HepG2 (cell line): ENCODE measurements around the gene THBS2. TPM values are rescaled to one million over a fixed set of nuclear protein-coding genes. Genes with fewer than 3 reads are reported as not detected.
"Not testable (repeated sequence)": the region's sequence is repeated elsewhere in the genome, so short reads cannot be mapped to it uniquely, and the experiment has no call there.

Experiments used
- ATAC-seq: fragments of 200-7000 bp; cut with Tn5 transposase; 3 replicates; pipeline ENCODE4 v1.9.1; 2020; ENCODE audit warnings: mild to moderate bottlenecking, moderate library complexity
- BruUV-seq: library from RNA; stranded (reverse); fragments of 400-500 nt; replicated peaks from 2 replicates; lab custom pipeline; 2021; lab: Mats Ljungman, UMichigan
- CTCF ChIA-PET: fragments of 300-600 bp; formaldehyde crosslinking; extraction: SDS; loops from one replicate; lab custom pipeline; 2021; ENCODE audit warnings: low total read pairs, inconsistent platforms, low intra/inter-chr PET ratio; lab: Yijun Ruan, JAX
- POLR2A ChIA-PET: fragments of 350-600 bp; sonication (Branson Sonifier 250); formaldehyde crosslinking; loops from one replicate; lab custom pipeline; 2020; ENCODE audit warnings: antibody characterized with exemption, inconsistent platforms; lab: Yijun Ruan, JAX
- DNase-seq: peaks from one replicate; pipeline ENCODE4 v3.0.0-alpha.2; 2015; ENCODE audit warnings: low spot score
- FAIRE-seq: peaks from 3 replicates; lab custom pipeline; 2011; peaks lifted over from hg19 to GRCh38; lab: Jason Lieb, UNC
- H2AFZ ChIP-seq: one replicate; pipeline ENCODE4 v1.6.1; 2011; ENCODE audit warnings: low read length, inconsistent platforms
- H3K27ac ChIP-seq: fragments of 300-600 bp; 3 replicates; pipeline ENCODE4 v1.8.0; 2011; ENCODE audit warnings: mixed run types, mild to moderate bottlenecking, mixed read lengths, low read length, inconsistent platforms; ENCODE audit not compliant: insufficient read depth; ENCODE audit errors: extremely low read length
- H3K27me3 ChIP-seq, 2 experiments: fragments of 200-600 bp in 1 of 2; 2 replicates in 1 of 2; 3 replicates in 1 of 2; pipeline versions ENCODE4 v1.6.0 to v1.8.0; 2011; ENCODE audit warnings: low read length in 2 of 2, mild to moderate bottlenecking in 2 of 2, moderate library complexity in 2 of 2, inconsistent platforms in 1 of 2; ENCODE audit not compliant: insufficient read depth in 2 of 2, control insufficient read depth in 1 of 2
- H3K36me3 ChIP-seq, 2 experiments: fragments of 200-600 bp in 1 of 2; replicated peaks in 1 of 2; 2 replicates in 1 of 2; 3 replicates in 1 of 2; pipeline versions ENCODE4 v1.5.1 to v1.8.0; 2011; ENCODE audit warnings: low read length in 2 of 2, inconsistent platforms in 1 of 2; ENCODE audit not compliant: insufficient read depth in 2 of 2, control insufficient read depth in 1 of 2
- H3K4me1 ChIP-seq: 2 replicates; pipeline ENCODE4 v1.5.1; 2012; ENCODE audit warnings: low read length, inconsistent platforms; ENCODE audit not compliant: insufficient read depth
- H3K4me2 ChIP-seq: 2 replicates; pipeline ENCODE4 v1.6.0; 2011; ENCODE audit warnings: low read depth, low read length, inconsistent platforms
- H3K4me3 ChIP-seq, 3 experiments: fragments of 200-600 bp in 1 of 3; sonication (generic), shearing (Covaris generic) in 1 of 3; replicated peaks in 1 of 3; 2 replicates each; pipeline ENCODE4 v1.5.1; 2011 to 2016; ENCODE audit warnings: low read length in 3 of 3, inconsistent platforms in 2 of 3, low read depth in 2 of 3, mild to moderate bottlenecking in 2 of 3, control low read depth in 1 of 3, mixed read lengths in 1 of 3; ENCODE audit not compliant: insufficient read depth in 1 of 3
- H3K79me2 ChIP-seq: one replicate; pipeline ENCODE4 v1.6.1; 2011; ENCODE audit warnings: low read length, inconsistent platforms; ENCODE audit not compliant: insufficient read depth
- H3K9ac ChIP-seq: 2 replicates; pipeline ENCODE4 v1.6.0; 2011; ENCODE audit warnings: mild to moderate bottlenecking, low read depth, low read length, inconsistent platforms; ENCODE audit not compliant: insufficient read depth
- H3K9me3 ChIP-seq: 2 replicates; pipeline ENCODE4 v1.5.1; 2012; ENCODE audit warnings: mild to moderate bottlenecking, low read length
- H4K20me1 ChIP-seq: 2 replicates; pipeline ENCODE4 v1.6.0; 2011; ENCODE audit warnings: inconsistent platforms, mild to moderate bottlenecking, low read length, moderate library complexity; ENCODE audit not compliant: insufficient read depth
- RAD51 ChIP-seq: fragments of 450-650 bp; IDR thresholded peaks from 2 replicates; pipeline ENCODE4 v1.6.1; 2016; ENCODE audit warnings: borderline replicate concordance
- WGBS: methylation state at CpG from one replicate; pipeline ENCODE4 v1.1.6; 2017; ENCODE audit warnings: low lambda C conversion rate; 5-methylcytosine and 5-hydroxymethylcytosine counted together
- in situ Hi-C: cut with HindIII; loops from 2 replicates; pipeline ENCODE4 v1.10.0; 2017; ENCODE audit warnings: low pct_unique_long_range_greater_than_20kb; ENCODE audit not compliant: extremely low pct_ligation_motif_present
- intact Hi-C: fragments of 100-400 bp; cut with micrococcal nuclease; formaldehyde crosslinking; loops from one replicate; pipeline ENCODE4 v1.10.0; 2022; ENCODE audit not compliant: unreplicated experiment
- polyA plus RNA-seq, 8 experiments: library from polyadenylated mRNA; depleted of rRNA in 3 of 8; stranded (reverse) in 7 of 8; unstranded in 1 of 8; fragments of >200 nt; fragmentation: Illumina TruSeq in 4 of 8; extraction: Trizol in 4 of 8; gene quantifications; 2 replicates each; pipeline versions ENCODE4 v1.2.1 to v1.2.3, GENCODE V29; 2011 to 2016; ENCODE audit warnings: low read depth in 4 of 8, missing spikeins in 1 of 8, mixed read lengths in 1 of 8; ENCODE audit not compliant: insufficient read depth in 1 of 8
- total RNA-seq, 5 experiments: library from RNA; depleted of rRNA; stranded (reverse); fragments of >200 nt; fragmentation: Illumina TruSeq; extraction: Trizol; gene quantifications; 2 replicates each; pipeline ENCODE4 v1.2.3, GENCODE V29; 2016; ENCODE audit warnings: low read depth in 1 of 5
- TF ChIP-seq, protein P1 (sequence below): fragments of 450-650 bp; IDR thresholded peaks from 2 replicates; pipeline ENCODE4 v1.6.1; 2017

THBS2 gene
- total and polyA plus RNA-seq, 2 of the 13 experiments (the other 11 are each of a cell fraction or from before 2014, with no cell fraction given), result 0.12 to 0.15 TPM

DNA sequence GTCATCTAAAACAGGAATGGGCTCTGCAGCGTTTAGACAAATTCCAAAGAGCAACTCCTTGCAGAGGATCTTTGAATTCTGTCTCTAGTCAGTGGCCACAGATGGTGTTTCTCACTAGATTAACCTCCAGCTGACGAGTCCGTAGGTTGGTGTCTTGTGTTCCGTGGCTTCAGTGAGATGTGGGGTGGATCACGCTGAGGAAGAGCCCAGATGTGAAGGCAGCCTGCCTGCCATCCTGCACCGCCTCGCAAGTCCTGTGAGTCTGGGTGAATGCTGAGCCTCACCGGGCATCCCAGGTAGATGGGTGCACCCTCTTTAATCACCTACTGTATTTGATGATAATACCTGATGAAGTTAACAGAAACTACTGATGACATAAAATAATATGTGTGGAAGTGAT, 70.4 kb downstream of the THBS2 start:
- H3K4me2 ChIP-seq, result no peak overlapping the region
- intact Hi-C loops (no loop called here), in situ Hi-C loops (no loop called here)
- no peak overlapping the region for H3K9ac ChIP-seq
- BruUV-seq, result no TSS peak
- H3K79me2 ChIP-seq, result no peaks in the 10 kb centered on the region
- ChIA-PET CTCF (no interaction called here), POLR2A (no interaction called here)
- H3K4me3 ChIP-seq, result no peak overlapping the region
- ATAC-seq, result no peak
- 32% methylated on average over 7 of the region's 8 CpGs for WGBS
- no peak for DNase-seq
- no peak overlapping the region for H3K27ac ChIP-seq
- no peak overlapping the region for H2AFZ ChIP-seq
- no peak for FAIRE-seq
- peaks cover 9 to 51% of the 10 kb centered on the region in 2 experiments; a peak in 4 of 5 replicates for H3K27me3 ChIP-seq
- no peaks in the 10 kb centered on the region for H3K9me3 ChIP-seq
- no peaks in the 10 kb centered on the region for H3K4me1 ChIP-seq
- H4K20me1 ChIP-seq, result no peaks in the 10 kb centered on the region
- no peaks in the 10 kb centered on the region for H3K36me3 ChIP-seq
- TF ChIP-seq, protein P1, sequence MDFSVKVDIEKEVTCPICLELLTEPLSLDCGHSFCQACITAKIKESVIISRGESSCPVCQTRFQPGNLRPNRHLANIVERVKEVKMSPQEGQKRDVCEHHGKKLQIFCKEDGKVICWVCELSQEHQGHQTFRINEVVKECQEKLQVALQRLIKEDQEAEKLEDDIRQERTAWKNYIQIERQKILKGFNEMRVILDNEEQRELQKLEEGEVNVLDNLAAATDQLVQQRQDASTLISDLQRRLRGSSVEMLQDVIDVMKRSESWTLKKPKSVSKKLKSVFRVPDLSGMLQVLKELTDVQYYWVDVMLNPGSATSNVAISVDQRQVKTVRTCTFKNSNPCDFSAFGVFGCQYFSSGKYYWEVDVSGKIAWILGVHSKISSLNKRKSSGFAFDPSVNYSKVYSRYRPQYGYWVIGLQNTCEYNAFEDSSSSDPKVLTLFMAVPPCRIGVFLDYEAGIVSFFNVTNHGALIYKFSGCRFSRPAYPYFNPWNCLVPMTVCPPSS, result no peak
- no peak for TF ChIP-seq RAD51

DNA sequence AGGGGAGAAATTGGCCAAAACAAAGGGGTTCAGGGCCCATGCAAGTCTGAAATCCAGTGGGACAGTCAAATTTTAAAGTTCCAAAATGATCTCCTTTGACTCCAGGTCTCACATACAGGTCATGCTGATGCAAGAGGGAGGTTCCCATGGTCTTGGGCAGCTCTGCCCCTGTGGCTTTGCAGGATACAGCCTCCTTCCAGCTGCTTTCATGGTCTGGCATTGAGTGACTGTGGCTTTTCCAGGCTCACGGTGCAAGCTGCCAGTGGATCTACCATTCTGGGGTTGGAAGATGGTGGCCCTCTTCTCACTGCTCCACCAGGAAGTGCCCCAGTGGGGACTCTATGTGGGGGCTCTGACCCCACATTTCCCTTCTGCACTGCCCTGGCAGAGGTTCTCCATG, 73.8 kb downstream of the THBS2 start:
- POLR2A ChIA-PET, BruUV-seq, in situ Hi-C loops: not testable (repeated sequence)

More for the DNA sequence above, 73.8 kb downstream of the THBS2 start:
- H3K4me1 ChIP-seq, intact Hi-C loops, ATAC-seq, H3K9me3 ChIP-seq, H2AFZ ChIP-seq, FAIRE-seq, H3K4me2 ChIP-seq, H3K4me3 ChIP-seq, DNase-seq, H3K36me3 ChIP-seq, CTCF ChIA-PET, H4K20me1 ChIP-seq, H3K9ac ChIP-seq, H3K79me2 ChIP-seq, H3K27ac ChIP-seq: not testable (repeated sequence)
- H3K27me3 ChIP-seq, result peaks cover 3 to 53% of the 10 kb centered on the region in 2 experiments; a peak in 4 of 5 replicates
- no CpG with 5 or more reads among the region's 1 CpG for WGBS
